Osteoblast (primary cell): ENCODE results near the gene TMEM259. TPM values are rescaled to one million over a fixed set of nuclear protein-coding genes. Genes with fewer than 3 reads are reported as not detected.
A peak's percentile ranks its signal among the peaks of the same experiment; 100 is the strongest.

Source experiments
- DNase-seq: peaks from one replicate; pipeline ENCODE4 v3.0.0; 2011; ENCODE audit warnings: low spot score, mixed read lengths; ENCODE audit not compliant: insufficient read length; ENCODE audit errors: missing footprints
- H2AFZ ChIP-seq: 2 replicates; pipeline ENCODE4 v1.6.0; 2011; ENCODE audit warnings: mild to moderate bottlenecking, low read length
- H3K27ac ChIP-seq: 2 replicates; pipeline ENCODE4 v1.5.1; 2011; ENCODE audit warnings: mild to moderate bottlenecking, low read depth, low read length, moderate library complexity
- H3K27me3 ChIP-seq: 2 replicates; pipeline ENCODE4 v1.6.0; 2012; ENCODE audit warnings: mild to moderate bottlenecking, control low read depth, inconsistent platforms, low read length, moderate library complexity; ENCODE audit not compliant: insufficient read depth
- H3K36me3 ChIP-seq: 2 replicates; pipeline ENCODE4 v1.5.1; 2011; ENCODE audit warnings: mild to moderate bottlenecking, low read length, control low read depth, moderate library complexity; ENCODE audit not compliant: insufficient read depth
- H3K4me1 ChIP-seq: 2 replicates; pipeline ENCODE4 v1.5.1; 2011; ENCODE audit warnings: mild to moderate bottlenecking, low read length, control low read depth, moderate library complexity; ENCODE audit not compliant: insufficient read depth
- H3K4me2 ChIP-seq: 2 replicates; pipeline ENCODE4 v1.6.0; 2011; ENCODE audit warnings: mild to moderate bottlenecking, low read length; ENCODE audit not compliant: insufficient read depth
- H3K4me3 ChIP-seq: fragments of 200-600 bp; sonication (generic); 3 replicates; pipeline ENCODE4 v1.5.1; 2012; ENCODE audit warnings: mild to moderate bottlenecking, low read length, inconsistent platforms; ENCODE audit not compliant: insufficient read depth
- H3K79me2 ChIP-seq: 2 replicates; pipeline ENCODE4 v1.6.0; 2012; ENCODE audit warnings: mild to moderate bottlenecking, low read length, control low read depth, inconsistent platforms; ENCODE audit not compliant: insufficient read depth
- H3K9me3 ChIP-seq: 2 replicates; pipeline ENCODE4 v1.5.1; 2011; ENCODE audit warnings: low read depth, low read length, control low read depth
- H4K20me1 ChIP-seq: 2 replicates; pipeline ENCODE4 v1.6.0; 2012; ENCODE audit warnings: mild to moderate bottlenecking, low read length, control low read depth; ENCODE audit not compliant: insufficient read depth
- total RNA-seq: library from RNA; depleted of rRNA; stranded (reverse); fragments of >200 nt; gene quantifications from 2 replicates; pipeline ENCODE4 v1.2.3, GENCODE V29; 2012
- TF ChIP-seq, protein P1 (sequence below): IDR thresholded peaks from 2 replicates; pipeline ENCODE4 v1.5.1; 2011; ENCODE audit warnings: mild to moderate bottlenecking, low read depth, low read length, moderate library complexity; ENCODE audit errors: extremely low read depth

Gene TMEM259
- total RNA-seq, 1 donor, result 84.0 TPM

DNA sequence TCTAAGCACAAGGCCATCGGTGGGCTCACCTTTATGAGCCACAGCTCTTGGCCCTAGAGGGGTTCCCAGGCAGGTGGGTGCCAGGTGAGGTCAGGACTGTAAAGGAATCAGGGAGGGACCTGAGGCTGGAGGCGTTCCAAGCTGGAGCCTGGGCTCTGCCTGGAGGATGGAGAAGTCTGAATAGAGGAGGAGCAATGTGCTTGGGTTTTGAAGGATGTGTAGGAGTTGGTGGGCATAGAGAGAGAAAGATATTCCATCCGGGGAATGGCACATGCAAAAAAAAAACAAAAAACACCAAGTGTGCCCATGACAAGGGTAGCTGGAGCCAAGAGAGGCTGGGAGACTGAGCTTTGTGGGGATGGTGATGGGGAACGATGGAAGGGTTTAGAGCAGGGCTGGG is 18.3 kb downstream of the TMEM259 start:
- Histone ChIP-seq H3K9me3 (no peaks in the 10 kb centered on the region), H3K79me2 (no peaks in the 10 kb centered on the region), H3K27me3 (peaks cover 34% of the 10 kb centered on the region), H3K4me2 (no peak overlapping the region), H3K36me3 (no peaks in the 10 kb centered on the region), H2AFZ (no peak overlapping the region), H3K27ac (no peak overlapping the region), H4K20me1 (no peaks in the 10 kb centered on the region), H3K4me1 (no peaks in the 10 kb centered on the region), H3K4me3 (no peak overlapping the region)
- DNase-seq, result no peak
- TF ChIP-seq, protein P1, sequence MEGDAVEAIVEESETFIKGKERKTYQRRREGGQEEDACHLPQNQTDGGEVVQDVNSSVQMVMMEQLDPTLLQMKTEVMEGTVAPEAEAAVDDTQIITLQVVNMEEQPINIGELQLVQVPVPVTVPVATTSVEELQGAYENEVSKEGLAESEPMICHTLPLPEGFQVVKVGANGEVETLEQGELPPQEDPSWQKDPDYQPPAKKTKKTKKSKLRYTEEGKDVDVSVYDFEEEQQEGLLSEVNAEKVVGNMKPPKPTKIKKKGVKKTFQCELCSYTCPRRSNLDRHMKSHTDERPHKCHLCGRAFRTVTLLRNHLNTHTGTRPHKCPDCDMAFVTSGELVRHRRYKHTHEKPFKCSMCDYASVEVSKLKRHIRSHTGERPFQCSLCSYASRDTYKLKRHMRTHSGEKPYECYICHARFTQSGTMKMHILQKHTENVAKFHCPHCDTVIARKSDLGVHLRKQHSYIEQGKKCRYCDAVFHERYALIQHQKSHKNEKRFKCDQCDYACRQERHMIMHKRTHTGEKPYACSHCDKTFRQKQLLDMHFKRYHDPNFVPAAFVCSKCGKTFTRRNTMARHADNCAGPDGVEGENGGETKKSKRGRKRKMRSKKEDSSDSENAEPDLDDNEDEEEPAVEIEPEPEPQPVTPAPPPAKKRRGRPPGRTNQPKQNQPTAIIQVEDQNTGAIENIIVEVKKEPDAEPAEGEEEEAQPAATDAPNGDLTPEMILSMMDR, result no peak

DNA sequence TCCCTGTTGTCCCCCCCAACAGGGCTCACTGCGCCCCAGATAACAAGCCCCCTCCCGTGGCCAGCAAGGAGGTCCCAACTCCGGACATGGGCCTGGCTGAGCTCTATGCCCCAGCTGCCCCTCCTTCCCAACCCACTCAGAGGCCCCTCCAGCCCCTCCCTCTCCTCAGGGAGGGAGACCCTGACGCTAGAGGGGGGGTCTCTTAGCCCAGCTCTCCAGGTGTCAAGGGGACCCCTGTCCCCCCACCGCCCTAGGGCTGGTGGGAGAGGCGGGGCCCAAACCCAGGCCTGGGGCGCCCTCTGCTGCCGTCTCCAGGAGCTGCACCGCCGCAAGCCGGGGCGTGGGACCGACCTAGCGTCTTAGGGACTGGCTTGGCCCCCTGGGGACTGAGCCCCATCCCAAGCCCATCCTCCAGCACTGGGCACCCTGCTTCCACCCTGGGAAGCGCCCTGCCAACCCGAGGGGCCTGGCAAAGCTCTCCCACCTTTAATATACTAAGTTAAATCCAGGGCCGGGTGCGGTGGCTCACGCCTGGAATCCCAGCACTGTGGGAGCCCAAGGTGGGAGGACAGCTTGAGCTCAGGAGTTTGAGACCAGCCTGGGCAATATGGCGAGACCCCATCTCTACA is 19.3 kb downstream of the TMEM259 start:
- Histone ChIP-seq H3K79me2 (no peaks in the 10 kb centered on the region), H2AFZ (no peak overlapping the region), H3K4me2 (no peak overlapping the region), H4K20me1 (no peaks in the 10 kb centered on the region), H3K27ac (no peak overlapping the region), H3K4me1 (no peaks in the 10 kb centered on the region), H3K36me3 (no peaks in the 10 kb centered on the region), H3K4me3 (no peak overlapping the region), H3K27me3 (peaks cover 43% of the 10 kb centered on the region), H3K9me3 (no peaks in the 10 kb centered on the region)
- peak; percentile 99 for DNase-seq
- TF ChIP-seq, protein P1, result peak; percentile 78

DNA sequence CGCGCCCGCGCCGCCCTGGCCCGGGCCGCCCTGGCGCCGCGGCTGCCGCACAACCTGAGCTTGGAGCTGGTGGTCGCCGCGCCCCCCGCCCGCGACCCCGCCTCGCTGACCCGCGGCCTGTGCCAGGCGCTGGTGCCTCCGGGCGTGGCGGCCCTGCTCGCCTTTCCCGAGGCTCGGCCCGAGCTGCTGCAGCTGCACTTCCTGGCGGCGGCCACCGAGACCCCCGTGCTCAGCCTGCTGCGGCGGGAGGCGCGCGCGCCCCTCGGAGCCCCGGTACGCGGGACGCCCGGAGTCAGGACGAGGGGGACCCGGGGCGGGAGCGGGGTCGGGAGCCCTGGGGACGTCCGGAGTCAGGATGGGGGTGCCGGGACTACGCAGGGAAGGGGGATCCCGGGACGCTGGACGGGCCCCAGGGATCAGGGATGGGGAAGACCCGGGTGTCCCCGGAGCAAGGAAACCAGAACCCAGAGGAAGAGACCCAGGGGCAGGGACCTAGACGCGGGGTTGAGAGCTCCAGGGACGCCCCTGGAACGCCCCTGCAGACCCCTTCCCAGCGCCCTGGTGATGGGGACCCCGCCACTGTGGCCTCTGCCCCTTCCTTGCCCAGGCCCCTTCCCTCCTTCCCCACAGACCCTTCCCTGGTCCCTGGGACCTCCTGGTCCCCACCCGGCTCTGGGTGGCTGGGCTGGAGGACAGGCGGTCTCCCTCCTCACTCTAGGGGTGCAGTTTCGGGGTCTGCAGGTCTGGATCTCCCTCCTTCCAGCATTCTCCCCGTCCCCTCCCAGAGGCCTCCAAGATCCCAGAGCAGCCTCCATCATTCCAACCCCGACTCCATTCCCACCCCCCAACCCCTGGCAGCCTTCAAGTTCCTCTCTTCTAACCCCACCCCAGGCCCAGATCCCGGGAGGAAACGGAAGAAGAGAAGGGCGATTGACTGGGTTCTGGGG is 20.1 kb downstream of the TMEM259 start:
- H3K27ac ChIP-seq, result no peak overlapping the region
- H3K27me3 ChIP-seq, result peaks cover 51% of the 10 kb centered on the region
- H3K9me3 ChIP-seq, result no peaks in the 10 kb centered on the region
- DNase-seq, result no peak
- H3K4me1 ChIP-seq, result peaks cover 5% of the 10 kb centered on the region
- H2AFZ ChIP-seq, result no peak overlapping the region
- H3K36me3 ChIP-seq, result no peaks in the 10 kb centered on the region
- H4K20me1 ChIP-seq, result no peaks in the 10 kb centered on the region
- TF ChIP-seq, protein P1, result no peak
- no peak overlapping the region for H3K4me2 ChIP-seq
- no peaks in the 10 kb centered on the region for H3K79me2 ChIP-seq
- H3K4me3 ChIP-seq, result no peak overlapping the region

DNA sequence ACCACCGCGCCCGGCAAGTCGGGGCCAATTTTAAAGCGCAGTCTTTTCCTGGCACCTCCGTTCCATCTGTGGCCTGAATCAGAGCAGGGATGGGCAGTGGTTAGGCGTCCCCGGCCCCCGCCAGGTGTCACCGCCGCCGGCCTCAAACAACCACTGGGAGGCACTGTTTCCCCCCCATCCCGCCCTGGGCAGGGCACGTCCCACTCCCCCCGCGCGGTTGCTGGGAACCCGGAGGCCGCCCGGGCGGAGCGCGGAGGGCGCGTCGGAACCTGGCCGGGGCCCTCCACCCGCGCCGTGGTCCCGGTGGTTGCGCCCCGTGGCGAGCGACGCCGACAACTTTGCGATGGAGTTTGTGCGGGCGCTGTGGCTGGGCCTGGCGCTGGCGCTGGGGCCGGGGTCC is 20.8 kb downstream of the TMEM259 start, which contains the start of gene GRIN3B:
Gene GRIN3B, plus strand, starts transcription at position 325 of the 400 bp plus-strand sequence. Its CDS starts 19 bp downstream, at position 344.
- Histone ChIP-seq H4K20me1 (peaks cover 6% of the 10 kb centered on the region), H3K27me3 (peaks cover 58% of the 10 kb centered on the region), H3K9me3 (no peaks in the 10 kb centered on the region), H3K4me3 (no peak within 1 kb of the TSS), H3K79me2 (no peaks in the 10 kb centered on the region), H3K4me1 (peaks cover 5% of the 10 kb centered on the region), H3K36me3 (no peaks in the 10 kb centered on the region), H3K27ac (no peak within 1 kb of the TSS), H2AFZ (no peak within 1 kb of the TSS), H3K4me2 (no peak within 1 kb of the TSS)
- DNase-seq, result peak; percentile 98
- TF ChIP-seq, protein P1, result no peak
